CD4-positive, alpha-beta T cell treated with Interleukin-17A for 1 hour (primary cell): ENCODE results near the gene ARHGAP18.
A peak's percentile ranks its signal among the peaks of the same experiment; 100 is the strongest.

Experiments used
- DNase-seq: peaks from one replicate; pipeline ENCODE4 v3.0.0-alpha.2; 2020

The ARHGAP18 gene

DNA sequence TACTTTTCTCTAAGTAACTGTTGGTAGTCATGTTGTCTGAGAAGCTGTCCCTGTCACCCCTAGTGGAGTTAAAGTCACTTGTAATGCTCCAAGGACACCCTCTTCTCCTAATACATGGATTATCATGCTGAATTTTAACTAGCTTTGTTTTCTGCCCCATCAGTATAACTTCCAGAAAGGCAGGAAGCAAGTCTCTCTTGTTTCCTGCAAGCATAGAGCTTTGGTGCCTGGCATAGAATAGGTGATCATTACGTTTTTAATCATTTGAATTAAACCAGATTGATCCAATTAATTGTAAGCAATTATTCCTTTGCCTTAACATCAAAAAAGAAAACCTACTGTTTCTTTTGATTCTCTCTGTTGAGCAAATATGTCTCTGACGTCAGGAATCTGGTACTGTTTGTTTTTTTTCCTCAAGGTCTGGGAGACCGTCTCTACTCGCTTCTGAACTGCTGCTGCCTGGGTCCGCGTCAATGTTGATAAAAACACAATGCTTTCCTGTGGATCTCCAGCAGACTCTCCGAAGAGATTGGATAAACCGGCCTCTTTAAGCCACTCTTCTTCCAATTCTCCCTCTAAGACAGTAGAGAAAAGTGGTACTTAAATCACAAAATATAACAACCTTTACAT is 71.8 kb downstream of the ARHGAP18 start:
- no peak for DNase-seq

DNA sequence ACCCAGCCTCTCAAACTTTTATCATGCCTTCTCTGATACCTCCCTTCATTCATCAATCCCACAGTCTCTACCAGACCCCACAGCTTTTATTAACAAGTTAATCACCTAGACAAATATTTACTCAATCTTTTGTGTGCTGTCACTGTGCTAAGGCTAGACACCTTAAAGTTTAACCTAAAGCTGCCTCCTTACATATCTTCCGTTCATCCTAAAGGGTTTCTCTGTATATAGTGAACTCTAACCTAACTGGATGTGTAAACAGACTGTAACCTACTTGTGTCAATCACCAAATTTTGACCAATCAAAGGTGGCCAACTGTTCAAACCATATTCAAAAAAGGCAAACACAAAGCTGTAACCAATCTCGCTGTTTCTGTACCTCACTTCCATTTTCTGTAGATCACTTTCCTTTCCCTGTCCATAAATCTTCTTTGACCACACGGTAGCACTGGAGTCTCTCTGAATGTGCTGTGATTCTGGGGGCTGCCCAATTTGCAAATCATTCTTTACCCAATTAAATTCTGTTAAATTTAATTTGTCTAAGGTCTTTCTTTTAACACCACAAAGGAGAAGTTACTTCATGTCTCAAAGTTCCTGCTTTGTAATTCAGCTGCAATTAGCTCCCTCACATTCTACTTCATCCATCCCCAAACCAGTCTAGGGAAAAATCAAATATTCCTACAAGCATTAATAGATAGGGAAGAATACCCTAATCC is 72.5 kb downstream of the ARHGAP18 start:
- no peak for DNase-seq

DNA sequence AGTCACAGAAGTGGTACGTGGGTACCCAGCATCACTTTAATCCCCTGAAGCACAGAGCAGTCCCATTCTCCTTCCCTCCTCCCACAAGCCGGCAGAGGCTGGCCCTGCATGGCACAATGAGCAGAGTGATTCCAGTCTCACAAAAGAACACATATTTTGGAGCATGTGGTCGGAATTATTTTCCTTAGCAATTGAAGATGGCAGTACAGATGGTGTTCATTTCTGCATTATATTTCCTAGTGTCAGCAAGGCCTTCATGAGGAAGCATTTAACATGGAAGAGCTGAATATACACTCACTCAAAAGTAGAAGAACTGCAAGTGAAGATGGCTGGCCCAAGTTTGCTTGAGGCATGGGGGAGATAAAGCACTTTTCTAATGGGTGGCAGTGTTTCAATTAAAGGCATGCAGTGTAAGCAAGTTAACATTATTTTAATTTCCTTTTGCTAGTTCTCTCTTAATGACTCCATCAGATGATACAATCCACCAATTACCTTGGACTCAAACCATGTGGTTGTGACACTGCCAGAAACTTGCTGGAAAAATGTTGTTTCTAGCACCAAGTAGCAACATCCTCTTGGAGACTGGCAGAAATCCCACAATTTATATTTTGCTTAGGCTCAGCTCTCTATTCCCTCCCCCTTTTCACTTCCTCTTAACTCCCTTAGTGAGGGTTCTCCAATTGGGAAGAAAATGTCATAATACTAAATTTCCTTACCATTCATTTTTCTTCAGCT is 74.4 kb downstream of the ARHGAP18 start:
- DNase-seq = no peak

DNA sequence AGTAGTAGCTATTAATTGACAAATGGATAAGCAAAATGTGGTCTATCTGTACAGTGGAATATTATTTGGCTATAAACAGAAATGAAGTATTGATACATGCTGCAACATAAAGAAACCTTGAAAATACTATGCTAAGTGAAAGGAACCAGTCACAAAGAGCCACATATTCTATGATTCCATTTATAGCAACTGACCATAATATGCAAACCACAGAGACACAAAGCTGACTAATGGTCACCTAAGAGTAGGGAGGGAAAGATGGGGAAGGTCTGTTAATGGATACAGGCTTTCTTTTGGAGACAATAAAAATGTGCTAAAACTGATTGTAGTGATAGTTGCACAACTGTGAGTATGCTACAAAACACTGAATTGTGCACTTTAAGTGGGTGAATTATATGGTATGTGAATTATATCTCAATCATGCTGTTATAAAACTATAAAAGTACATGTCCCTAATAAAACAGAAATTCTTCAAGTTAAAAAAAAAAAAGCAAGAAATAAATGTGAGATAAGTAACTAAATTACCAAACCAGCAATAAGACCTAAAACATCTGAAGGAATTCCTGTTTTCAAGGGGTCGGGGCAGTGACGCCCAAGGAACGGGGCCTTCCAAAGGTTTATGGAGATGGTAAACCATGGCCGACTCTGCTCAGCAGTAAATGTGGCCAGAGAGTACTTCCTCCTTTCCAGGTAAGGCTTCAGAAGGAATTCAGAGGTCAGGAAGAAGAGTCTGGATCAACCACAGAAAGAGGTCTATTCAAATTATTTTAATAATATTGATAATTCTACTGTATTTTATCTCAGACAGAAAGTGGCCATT is 75.4 kb downstream of the ARHGAP18 start:
- DNase-seq = no peak

DNA sequence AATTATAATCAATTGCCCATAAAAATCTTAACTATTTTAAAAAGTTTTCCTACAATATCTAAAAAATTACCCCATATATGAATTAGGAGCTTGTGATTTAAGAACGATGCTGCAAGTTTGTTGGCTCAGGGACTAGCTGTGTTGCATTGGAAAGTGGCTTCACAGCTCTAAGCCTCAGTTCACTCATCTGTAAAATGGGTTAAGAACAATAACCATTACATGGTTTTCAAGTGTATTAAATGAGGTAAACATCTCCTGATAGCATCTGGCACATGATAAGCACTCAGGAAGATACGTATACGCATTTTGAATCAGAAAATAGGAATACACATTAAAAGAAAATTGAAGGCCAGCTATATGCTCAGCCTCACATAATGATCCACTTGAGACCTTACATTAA is 76.4 kb downstream of the ARHGAP18 start:
- no peak for DNase-seq

DNA sequence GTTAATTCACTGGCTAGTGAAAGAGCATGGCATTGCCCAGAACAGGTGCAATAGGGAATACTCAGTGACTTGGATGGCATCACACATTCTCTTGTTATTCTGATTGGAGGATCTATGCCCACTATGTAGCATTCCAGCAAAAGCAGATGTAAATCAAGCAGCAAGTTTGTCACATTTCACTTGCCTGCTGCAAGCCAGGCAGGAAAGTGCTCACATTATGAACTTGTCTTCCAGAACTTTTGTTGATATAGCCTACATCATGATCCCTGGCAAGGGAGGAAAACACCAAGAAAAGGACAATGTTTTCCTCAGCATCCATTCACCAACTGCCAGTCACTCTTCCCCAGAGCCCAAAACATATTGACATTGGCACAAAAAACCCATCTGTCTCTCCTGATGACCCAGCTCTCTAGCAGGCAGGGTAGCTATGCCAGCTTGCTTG is 77.8 kb downstream of the ARHGAP18 start:
- no peak for DNase-seq

- no peak for DNase-seq
Observed at GRCh38 chr6:129631070-129631469, 78.9 kb downstream of the ARHGAP18 start.

- DNase-seq = no peak
Observed at GRCh38 chr6:129630596-129630995, 79.4 kb downstream of the ARHGAP18 start.

- no peak for DNase-seq
Observed at GRCh38 chr6:129628101-129628815, 81.7 kb downstream of the ARHGAP18 start.

- DNase-seq = no peak
Observed at GRCh38 chr6:129624488-129624887, 85.5 kb downstream of the ARHGAP18 start.

DNA sequence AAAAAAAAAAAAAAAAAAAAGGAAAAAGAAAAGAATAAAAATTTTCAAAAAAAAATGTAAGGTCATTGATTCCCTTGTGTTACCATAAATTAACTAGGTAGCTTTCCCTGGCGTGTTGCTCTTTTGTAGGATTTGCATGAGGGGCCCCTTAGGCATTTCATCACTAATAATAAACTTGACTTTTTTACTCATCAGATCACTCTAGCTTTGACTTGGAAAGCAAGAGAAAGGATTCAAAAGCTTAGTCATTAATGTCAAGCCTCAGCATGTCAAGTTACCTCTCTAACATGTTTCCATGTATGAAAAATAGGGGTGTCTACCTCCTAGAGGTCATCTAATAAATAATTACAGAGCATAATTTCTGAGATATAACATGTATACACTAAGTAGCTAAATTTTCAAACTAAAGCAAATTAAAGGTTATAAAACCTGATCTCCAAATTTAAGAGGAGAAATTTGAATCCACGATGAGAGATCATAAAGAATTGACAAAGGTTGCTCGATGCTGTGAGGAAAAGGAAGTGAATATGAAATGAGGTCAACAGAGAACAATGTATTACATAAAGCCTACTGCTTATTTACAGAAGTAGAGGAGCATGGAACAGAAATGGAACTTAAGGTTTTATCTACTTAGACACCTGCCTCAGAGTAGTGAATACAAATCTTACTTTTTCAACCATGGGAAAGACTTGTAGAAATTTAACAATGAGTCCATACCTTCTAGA is 86.8 kb downstream of the ARHGAP18 start:
- no peak for DNase-seq

DNA sequence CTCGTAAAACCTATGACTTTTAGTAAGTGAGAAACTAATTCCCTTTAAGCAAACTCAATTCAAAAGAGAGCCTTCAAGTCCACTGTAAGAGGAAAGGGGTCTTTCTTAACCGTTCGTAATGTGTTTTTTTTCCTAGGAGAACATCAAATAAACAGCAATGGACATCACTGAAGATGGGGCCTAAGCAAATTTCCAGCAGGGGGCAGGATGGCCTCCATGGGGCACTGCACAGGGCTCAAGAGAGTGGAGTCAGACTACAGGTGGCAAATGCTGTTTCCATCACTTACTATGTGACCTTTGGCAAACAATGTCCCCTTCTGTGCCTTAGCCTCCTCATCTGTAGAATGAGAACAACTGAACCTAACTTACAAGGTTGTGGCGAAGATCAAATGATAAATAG is 88.7 kb downstream of the ARHGAP18 start:
- peak; percentile 50 for DNase-seq

GRCh38 chr6:129620234-129620610 is 89.8 kb downstream of the ARHGAP18 start:
- DNase-seq = no peak

GRCh38 chr6:129619579-129620233 is 90.3 kb downstream of the ARHGAP18 start:
- DNase-seq = no peak

DNA sequence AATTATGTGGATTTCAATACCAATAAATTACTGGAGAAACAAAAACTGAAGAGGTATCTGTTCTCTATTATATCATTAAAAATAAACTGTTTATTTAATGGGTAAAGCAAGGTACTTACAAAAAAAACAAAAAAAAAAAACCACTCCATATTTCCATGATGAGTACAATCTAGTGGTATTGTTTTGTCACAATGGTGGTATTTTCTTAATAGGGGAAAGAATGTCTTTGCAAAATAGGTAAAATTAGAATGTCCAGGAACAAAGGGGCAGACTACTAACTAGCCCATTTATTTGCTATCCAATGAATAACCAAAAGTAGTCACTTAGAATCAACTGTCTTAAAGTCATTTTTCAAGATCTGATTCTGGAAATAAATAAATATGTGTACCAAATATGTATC is 92.0 kb downstream of the ARHGAP18 start:
- no peak for DNase-seq

DNA sequence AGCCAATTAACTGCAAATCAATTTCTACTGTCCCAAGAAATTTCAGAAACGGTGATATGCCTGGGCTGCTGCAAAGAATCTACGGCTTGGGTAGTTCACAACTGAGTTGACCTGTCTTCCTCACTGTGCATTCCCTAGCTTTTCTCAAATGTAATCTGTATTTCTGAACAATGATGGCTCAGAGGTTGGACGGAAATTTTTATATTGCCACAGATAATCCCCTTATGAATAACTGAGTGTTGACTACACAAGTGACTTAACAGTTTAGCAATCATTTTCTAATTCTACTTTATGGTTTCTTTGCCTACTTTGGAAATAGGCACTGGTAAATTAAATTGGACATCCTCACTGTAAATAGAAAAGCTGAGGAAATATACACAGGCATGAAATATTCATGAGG is 94.5 kb downstream of the ARHGAP18 start:
- DNase-seq = no peak

DNA sequence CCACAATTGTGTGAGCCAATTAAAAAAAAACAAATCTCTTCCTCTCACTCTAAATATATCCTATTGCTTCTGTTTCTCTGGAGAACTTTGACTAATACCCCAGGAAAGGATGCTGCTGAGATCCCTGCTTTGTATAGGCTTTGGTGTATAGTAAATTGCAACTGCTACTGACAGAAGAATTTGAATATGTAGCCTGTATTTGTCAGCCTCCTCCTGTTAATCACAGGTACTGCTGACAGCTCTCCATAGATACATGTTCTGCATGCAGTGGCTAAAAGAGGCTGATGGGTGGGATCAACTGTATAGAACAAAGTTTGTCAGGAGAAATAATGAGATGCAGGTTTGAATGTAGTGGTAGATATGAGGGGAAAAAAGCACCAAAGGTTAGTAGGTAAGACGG is 95.0 kb downstream of the ARHGAP18 start:
- DNase-seq = no peak

- no peak for DNase-seq
Observed at GRCh38 chr6:129614464-129614863, 95.5 kb downstream of the ARHGAP18 start.

DNA sequence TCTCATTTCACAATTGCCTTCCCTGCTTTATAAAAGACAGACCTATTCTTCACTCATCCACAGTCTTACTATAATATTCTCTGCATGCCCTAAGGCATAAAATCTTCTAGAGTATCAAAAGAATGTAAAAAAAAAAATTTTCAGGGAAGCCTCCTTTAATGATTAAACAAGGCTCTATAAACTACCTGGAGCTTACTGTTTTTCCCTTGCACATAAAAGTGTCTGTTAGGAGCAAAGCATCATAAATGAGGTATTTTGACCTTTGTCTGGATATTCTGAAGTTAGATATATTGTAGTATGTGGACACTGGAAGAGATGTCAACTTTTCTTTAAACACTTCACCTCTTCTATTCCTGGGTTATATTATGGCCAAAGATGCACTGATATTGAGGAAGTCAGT is 97.5 kb downstream of the ARHGAP18 start:
- no peak for DNase-seq

DNA sequence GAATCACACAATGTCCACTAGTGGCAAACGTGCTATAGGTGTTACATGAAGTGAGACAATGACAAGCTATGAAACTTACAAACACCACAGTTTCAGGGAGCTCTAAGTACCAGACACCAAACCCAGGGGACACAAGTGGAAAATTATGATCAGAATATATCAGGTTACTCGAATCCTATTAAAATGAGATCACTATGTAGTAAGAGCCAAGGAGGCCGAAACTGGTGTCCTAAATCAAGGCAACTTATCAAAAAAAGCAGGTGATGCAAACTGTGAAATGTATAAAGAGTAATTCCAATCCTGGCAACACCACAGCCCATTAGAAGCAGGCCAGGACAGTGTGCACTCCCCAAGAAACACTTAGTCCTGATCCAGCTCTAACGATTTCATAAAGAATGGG is 100.3 kb downstream of the ARHGAP18 start:
- no peak for DNase-seq

- DNase-seq = no peak
Observed at GRCh38 chr6:129608886-129609537, 101.0 kb downstream of the ARHGAP18 start.
